H1 (cell line): Measurements from ENCODE around the gene LRRK1. TPM values are rescaled to one million over a fixed set of nuclear protein-coding genes. Genes with fewer than 3 reads are reported as not detected.
A peak's percentile ranks its signal among the peaks of the same experiment; 100 is the strongest.

ENCODE experiments used
- CTCF ChIA-PET: fragments of 300-600 bp; sonication (Branson Sonifier 250); formaldehyde crosslinking; loops from one replicate; lab custom pipeline; 2021; ENCODE audit not compliant: partially characterized antibody; lab: Charles Lee
- POLR2A ChIA-PET: fragments of 300-600 bp; sonication (Branson Sonifier 250); formaldehyde crosslinking; loops from one replicate; lab custom pipeline; 2021; ENCODE audit warnings: inconsistent platforms; ENCODE audit not compliant: partially characterized antibody; lab: Charles Lee
- DNase-seq, 2 experiments: peaks; one replicate each; pipeline versions ENCODE4 v3.0.0 to v3.0.0-alpha.2; 2010 to 2022; ENCODE audit warnings: low spot score in 2 of 2, low read depth in 1 of 2, mixed read lengths in 1 of 2
- FAIRE-seq: peaks from 2 replicates; lab custom pipeline; 2011; peaks lifted over from hg19 to GRCh38; lab: Jason Lieb, UNC
- H2AFZ ChIP-seq: 2 replicates; pipeline ENCODE4 v1.8.1; 2012; ENCODE audit warnings: low read length, inconsistent platforms
- H2AK5ac ChIP-seq: 2 replicates; pipeline ENCODE4 v1.6.1; 2013; ENCODE audit warnings: low read depth, low read length
- H2BK120ac ChIP-seq: replicated peaks from 2 replicates; pipeline ENCODE3; 2013; ENCODE audit warnings: low read depth, low read length, inconsistent platforms
- H2BK12ac ChIP-seq: 2 replicates; pipeline ENCODE4 v1.6.1; 2013; ENCODE audit warnings: low read depth, low read length
- H2BK15ac ChIP-seq: 2 replicates; pipeline ENCODE4 v1.6.1; 2013; ENCODE audit warnings: low read length
- H2BK20ac ChIP-seq: 2 replicates; pipeline ENCODE4 v1.6.1; 2013; ENCODE audit warnings: low read length
- H2BK5ac ChIP-seq: 2 replicates; pipeline ENCODE4 v1.6.1; 2013; ENCODE audit warnings: low read depth, low read length
- H3K14ac ChIP-seq: 2 replicates; pipeline ENCODE4 v1.6.1; 2013; ENCODE audit warnings: inconsistent platforms; ENCODE audit not compliant: insufficient read length
- H3K18ac ChIP-seq: 2 replicates; pipeline ENCODE4 v1.6.1; 2013; ENCODE audit warnings: low read length; ENCODE audit errors: extremely low read depth
- H3K23ac ChIP-seq: 2 replicates; pipeline ENCODE4 v1.6.1; 2013; ENCODE audit warnings: inconsistent platforms; ENCODE audit not compliant: insufficient read length
- H3K23me2 ChIP-seq: 2 replicates; pipeline ENCODE4 v1.6.1; 2013; ENCODE audit warnings: low read depth, low read length
- H3K27ac ChIP-seq: 2 replicates; pipeline ENCODE4 v1.6.1; 2011; ENCODE audit warnings: low read depth, low read length, inconsistent platforms
- H3K27me3 ChIP-seq, 4 experiments: replicated peaks in 1 of 4; 1 replicate in 1 of 4; 2 replicates in 3 of 4; pipeline versions ENCODE4 v1.6.1 to v1.8.1; 2011 to 2013; ENCODE audit warnings: low read length in 3 of 4, mild to moderate bottlenecking in 3 of 4, inconsistent platforms in 2 of 4, mixed read lengths in 2 of 4, moderate library complexity in 1 of 4; ENCODE audit not compliant: control insufficient read depth in 3 of 4, insufficient read depth in 3 of 4; ENCODE audit errors: extremely low read depth in 1 of 4
- H3K36me3 ChIP-seq, 4 experiments: 2 replicates each; pipeline versions ENCODE4 v1.6.1 to v1.8.1; 2011 to 2013; ENCODE audit warnings: mild to moderate bottlenecking in 4 of 4, low read length in 3 of 4, moderate library complexity in 2 of 4, control low read depth in 1 of 4, inconsistent platforms in 1 of 4; ENCODE audit not compliant: insufficient read depth in 4 of 4, control insufficient read depth in 2 of 4
- H3K4ac ChIP-seq: replicated peaks from 2 replicates; pipeline ENCODE3; 2013; ENCODE audit warnings: low read length, low read depth, mixed read lengths, inconsistent platforms; ENCODE audit not compliant: insufficient read length
- H3K4me1 ChIP-seq, 4 experiments: replicated peaks in 1 of 4; 1 replicate in 1 of 4; 2 replicates in 3 of 4; pipeline versions ENCODE4 v1.6.1 to v1.8.1; 2011 to 2013; ENCODE audit warnings: low read length in 3 of 4, inconsistent platforms in 2 of 4, mixed read lengths in 1 of 4; ENCODE audit not compliant: insufficient read depth in 4 of 4, control insufficient read depth in 3 of 4
- H3K4me2 ChIP-seq, 2 experiments: 2 replicates each; pipeline versions ENCODE4 v1.6.1 to v1.8.1; 2011 to 2013; ENCODE audit warnings: low read depth in 2 of 2, low read length in 2 of 2, control low read depth in 1 of 2, inconsistent platforms in 1 of 2, mild to moderate bottlenecking in 1 of 2; ENCODE audit not compliant: insufficient read depth in 1 of 2
- H3K4me3 ChIP-seq, 4 experiments: fragments of 200-600, 300-600 bp in 1 of 4; sonication (generic), shearing (Covaris generic), sonication (Bioruptor Twin) in 1 of 4; 2 replicates each; pipeline versions ENCODE4 v1.5.1 to v1.8.1; 2011 to 2016; ENCODE audit warnings: low read length in 4 of 4, low read depth in 3 of 4, control low read depth in 2 of 4, inconsistent platforms in 2 of 4, mild to moderate bottlenecking in 2 of 4, mixed read lengths in 1 of 4, moderate library complexity in 1 of 4; ENCODE audit not compliant: insufficient read depth in 2 of 4; ENCODE audit errors: extremely low read depth in 1 of 4
- H3K56ac ChIP-seq: replicated peaks from 2 replicates; pipeline ENCODE3; 2013; ENCODE audit warnings: low read depth, mild to moderate bottlenecking, mixed read lengths, low read length, inconsistent platforms; ENCODE audit not compliant: insufficient read length
- H3K79me1 ChIP-seq: 2 replicates; pipeline ENCODE4 v1.6.1; 2013; ENCODE audit warnings: low read depth, low read length, control low read depth
- H3K79me2 ChIP-seq, 2 experiments: 2 replicates each; pipeline versions ENCODE4 v1.6.1 to v1.8.1; 2012 to 2013; ENCODE audit warnings: low read length in 2 of 2, mild to moderate bottlenecking in 2 of 2, inconsistent platforms in 1 of 2; ENCODE audit not compliant: insufficient read depth in 2 of 2, control insufficient read depth in 1 of 2
- H3K9ac ChIP-seq, 4 experiments: replicated peaks in 1 of 4; 1 replicate in 1 of 4; 2 replicates in 3 of 4; pipeline versions ENCODE4 v1.6.1 to v1.8.1; 2011 to 2013; ENCODE audit warnings: low read depth in 3 of 4, low read length in 3 of 4, control low read depth in 2 of 4, mild to moderate bottlenecking in 2 of 4, moderate library complexity in 2 of 4, inconsistent platforms in 1 of 4; ENCODE audit errors: extremely low read depth in 1 of 4
- H3K9me3 ChIP-seq, 2 experiments: 2 replicates each; pipeline versions ENCODE4 v1.6.1 to v1.8.1; 2012 to 2013; ENCODE audit warnings: mild to moderate bottlenecking in 2 of 2, moderate library complexity in 2 of 2, control low read depth in 1 of 2, inconsistent platforms in 1 of 2, low read depth in 1 of 2, low read length in 1 of 2, mixed read lengths in 1 of 2; ENCODE audit not compliant: insufficient read depth in 2 of 2
- H4K20me1 ChIP-seq, 2 experiments: replicated peaks in 1 of 2; 2 replicates each; pipeline versions ENCODE3 to v1.8.1; 2011 to 2013; ENCODE audit warnings: inconsistent platforms in 2 of 2, low read length in 2 of 2, mild to moderate bottlenecking in 1 of 2; ENCODE audit not compliant: insufficient read depth in 2 of 2, control insufficient read depth in 1 of 2
- H4K5ac ChIP-seq: 2 replicates; pipeline ENCODE4 v1.6.1; 2013; ENCODE audit warnings: low read length, low read depth, mixed read lengths, inconsistent platforms; ENCODE audit not compliant: insufficient read length
- H4K8ac ChIP-seq: 2 replicates; pipeline ENCODE4 v1.8.0; 2013; ENCODE audit warnings: mild to moderate bottlenecking, moderate library complexity, low read length, inconsistent platforms; ENCODE audit not compliant: insufficient read depth; ENCODE audit errors: extremely low read depth
- H4K91ac ChIP-seq: replicated peaks from 2 replicates; pipeline ENCODE3; 2013; ENCODE audit warnings: low read length, mixed read lengths, inconsistent platforms; ENCODE audit not compliant: insufficient read length
- CREB1 ChIP-seq: IDR thresholded peaks from 2 replicates; pipeline ENCODE4 v1.6.1; 2012; ENCODE audit warnings: inconsistent platforms
- GABPA ChIP-seq: IDR thresholded peaks from 2 replicates; pipeline ENCODE4 v1.6.1; 2011; ENCODE audit warnings: mild to moderate bottlenecking, low read length, moderate library complexity, borderline replicate concordance; ENCODE audit not compliant: insufficient read depth
- RBBP5 ChIP-seq: IDR thresholded peaks from 2 replicates; pipeline ENCODE4 v1.7.1; 2012; ENCODE audit warnings: low read depth, mild to moderate bottlenecking, inconsistent platforms, low read length, moderate library complexity, borderline replicate concordance
- SAP30 ChIP-seq: fragments of 300-600 bp; sonication (generic); IDR thresholded peaks from 2 replicates; pipeline ENCODE4 v1.7.1; 2012; ENCODE audit warnings: low read length, moderate library complexity, mild to moderate bottlenecking, inconsistent platforms; ENCODE audit not compliant: insufficient read depth, insufficient replicate concordance
- SIRT6 ChIP-seq: IDR thresholded peaks from one replicate; pipeline ENCODE4 v1.7.1; 2012; ENCODE audit warnings: low read length, inconsistent platforms
- SIX5 ChIP-seq: IDR thresholded peaks from 2 replicates; pipeline ENCODE4 v1.6.1; 2011; ENCODE audit warnings: mild to moderate bottlenecking, low read depth, low read length
- SP2 ChIP-seq: IDR thresholded peaks from 2 replicates; pipeline ENCODE4 v1.6.1; 2012; ENCODE audit warnings: mild to moderate bottlenecking, low read length, inconsistent platforms
- TAF1 ChIP-seq: IDR thresholded peaks from 2 replicates; pipeline ENCODE4 v1.6.1; 2011; ENCODE audit warnings: mild to moderate bottlenecking, low read depth, low read length
- TEAD4 ChIP-seq: IDR thresholded peaks from 2 replicates; pipeline ENCODE4 v1.6.1; 2012; ENCODE audit warnings: low read depth, low read length, inconsistent platforms, mixed read lengths
- USF2 ChIP-seq: IDR thresholded peaks from 2 replicates; pipeline ENCODE4 v1.6.1; 2011; ENCODE audit warnings: low read length, improper control_type of control experiment
- WGBS, 2 experiments: shearing (Covaris generic) in 1 of 2; methylation state at CpG; one replicate each; pipeline versions ENCODE4 v1.1.6 to v1.1.7; 2013 to 2015; ENCODE audit warnings: low lambda C conversion rate in 2 of 2, mixed read lengths in 2 of 2, inconsistent platforms in 1 of 2, low coverage in 1 of 2, missing lambda C conversion rate in 1 of 2; ENCODE audit not compliant: insufficient replicate concordance in 2 of 2, insufficient coverage in 1 of 2, insufficient read length in 1 of 2; ENCODE audit errors: extremely low coverage in 1 of 2, missing lambda C conversion rate in 1 of 2; 5-methylcytosine and 5-hydroxymethylcytosine counted together
- polyA plus RNA-seq, 7 experiments: library from polyadenylated mRNA; depleted of rRNA in 3 of 7; stranded (reverse) in 5 of 7; unstranded in 2 of 7; fragments of >200 nt in 5 of 7; fragments of 200-250 nt in 2 of 7; gene quantifications; 1 replicate in 5 of 7; 2 replicates in 1 of 7; 4 replicates in 1 of 7; pipeline versions ENCODE4 v1.2.1 to v1.2.3, GENCODE V29; 2011 to 2013; ENCODE audit warnings: missing spikeins in 2 of 7, mixed read lengths in 2 of 7
- total RNA-seq: library from RNA; stranded (reverse); fragmentation: NEBNext Ultra II Directional; extraction: Animal tissue kit (Norgen Biotek cat#: 25700); gene quantifications from 2 replicates; pipeline ENCODE4 v1.2.1, GENCODE V29; 2021
- TF ChIP-seq, protein P1 (sequence below): IDR thresholded peaks from 2 replicates; pipeline ENCODE4 v1.6.1; 2011; ENCODE audit warnings: low read depth, mild to moderate bottlenecking, low read length; ENCODE audit not compliant: insufficient read depth
- TF ChIP-seq, protein P2 (sequence below): IDR thresholded peaks from 2 replicates; pipeline ENCODE4 v1.6.1; 2012; ENCODE audit warnings: inconsistent platforms

LRRK1 gene
- total and polyA plus RNA-seq, 2 of the 8 experiments (the other 6 are each of a cell fraction or from before 2014, with no cell fraction given), result 1.2 to 3.6 TPM

DNA sequence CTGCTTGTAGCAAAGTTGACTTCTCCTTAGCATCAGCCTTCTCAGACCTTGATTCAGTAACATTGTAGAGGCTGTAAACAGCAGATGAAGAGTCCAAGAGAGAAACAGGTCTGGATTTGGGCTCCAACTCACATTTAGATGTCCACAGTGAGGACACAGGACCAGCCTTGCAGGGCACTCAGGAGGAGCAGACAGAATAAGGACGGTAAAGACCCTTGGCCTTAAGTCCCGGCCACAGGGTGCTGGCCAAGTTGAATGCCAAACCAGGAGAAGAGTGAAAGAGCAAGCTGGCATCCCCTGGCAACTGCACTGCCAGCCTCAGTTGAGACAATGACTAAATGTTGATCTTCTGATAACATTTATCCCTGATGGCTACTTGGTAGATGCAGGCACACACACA lies 136.3 kb downstream of the LRRK1 start:
- H3K79me2 ChIP-seq, result no peaks in the 10 kb centered on the region
- no peak overlapping the region for H3K23ac ChIP-seq
- no peak overlapping the region for H2BK120ac ChIP-seq
- no peak overlapping the region for H3K18ac ChIP-seq
- H3K56ac ChIP-seq, result no peak overlapping the region
- ChIA-PET POLR2A (interaction anchor here (1.1 kb wide), 1 partner anchor 12 kb away, joined by 3 read pairs; no protein-coding TSS in a partner anchor), CTCF (interaction anchor here (0.9 to 2.8 kb wide), 3 partner anchors 8 to 202 kb away, joined by 3 to 18 read pairs (median 3); no protein-coding TSS in a partner anchor)
- peaks cover 3 to 6% of the 10 kb centered on the region in 2 experiments; a peak in 3 of 4 replicates for H3K9me3 ChIP-seq
- peaks cover 0 to under 1% (median under 1%) of the 10 kb centered on the region in 4 experiments; a peak in 3 of 7 replicates for H3K4me1 ChIP-seq
- H3K4me2 ChIP-seq, result no peak overlapping the region
- no peak overlapping the region for H4K8ac ChIP-seq
- H3K27ac ChIP-seq, result no peak overlapping the region
- no peaks in the 10 kb centered on the region for H3K36me3 ChIP-seq
- no peak overlapping the region for H3K4ac ChIP-seq
- no peak overlapping the region for H3K4me3 ChIP-seq
- no peak overlapping the region for H2BK15ac ChIP-seq
- peaks cover 2% of the 10 kb centered on the region; the same call in 1 of the 2 replicates for H3K23me2 ChIP-seq
- 89% methylated on average over 2 of the region's 2 CpGs; no CpG with 5 or more reads in 1 of the 2 experiments for WGBS, 2 experiments
- H3K9ac ChIP-seq, result no peak overlapping the region
- H3K79me1 ChIP-seq, result no peaks in the 10 kb centered on the region
- peak overlapping the region; percentile 50; the same call in 1 of the 2 replicates for H2BK12ac ChIP-seq
- no peak overlapping the region for H3K14ac ChIP-seq
- H4K5ac ChIP-seq, result no peak overlapping the region
- H4K91ac ChIP-seq, result peak overlapping the region; percentile 25
- H2BK5ac ChIP-seq, result no peak overlapping the region
- 0 out of 2 replicates have a peak overlapping the region, but pooled peaks have one; percentile 61 for H2BK20ac ChIP-seq
- peak overlapping the region; percentile 49; the same call in 1 of the 2 replicates for H2AK5ac ChIP-seq
- DNase-seq, result peak in 1 of 2 experiments; percentile 24
- H2AFZ ChIP-seq, result no peak overlapping the region
- H4K20me1 ChIP-seq, result no peaks in the 10 kb centered on the region
- no peaks in the 10 kb centered on the region for H3K27me3 ChIP-seq
- FAIRE-seq, result no peak
- TF ChIP-seq SIX5 (no peak), TAF1 (no peak), SP2 (no peak), CREB1 (no peak), RBBP5 (no peak), TEAD4 (no peak), SIRT6 (no peak), GABPA (no peak), USF2 (no peak), SAP30 (no peak)
- TF ChIP-seq, protein P1, sequence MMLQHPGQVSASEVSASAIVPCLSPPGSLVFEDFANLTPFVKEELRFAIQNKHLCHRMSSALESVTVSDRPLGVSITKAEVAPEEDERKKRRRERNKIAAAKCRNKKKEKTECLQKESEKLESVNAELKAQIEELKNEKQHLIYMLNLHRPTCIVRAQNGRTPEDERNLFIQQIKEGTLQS, result no peak
- TF ChIP-seq, protein P2, sequence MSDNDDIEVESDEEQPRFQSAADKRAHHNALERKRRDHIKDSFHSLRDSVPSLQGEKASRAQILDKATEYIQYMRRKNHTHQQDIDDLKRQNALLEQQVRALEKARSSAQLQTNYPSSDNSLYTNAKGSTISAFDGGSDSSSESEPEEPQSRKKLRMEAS, result no peak
